ENCODE measurements around the gene ZNF722.
A peak's percentile ranks its signal among the peaks of the same experiment; 100 is the strongest.
"Not testable (repeated sequence)": the region's sequence is repeated elsewhere in the genome, so short reads cannot be mapped to it uniquely, and the experiment has no call there.

ZNF722 gene

DNA sequence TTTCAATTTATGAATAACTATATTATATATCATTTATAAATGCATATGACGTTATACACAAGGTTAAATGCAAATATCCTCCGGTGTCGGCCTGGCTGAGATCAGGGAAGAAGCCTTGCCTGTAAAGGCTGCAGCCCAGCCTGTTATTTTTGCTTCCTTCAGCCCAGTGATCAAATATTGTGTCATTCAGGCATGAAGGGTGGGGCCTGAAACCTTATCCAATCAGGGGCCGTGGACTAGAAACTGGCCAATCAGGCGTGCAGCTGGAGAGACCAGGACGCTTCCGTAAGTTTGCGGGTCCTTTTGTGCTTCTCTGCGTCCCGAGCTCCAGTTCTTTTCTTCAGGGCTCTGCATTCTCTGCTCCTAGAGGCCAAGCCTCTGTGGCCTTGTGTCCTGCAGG is at the start of gene ZNF722:
TSS of gene ZNF722 (plus strand) at position 301 of the 400 bp plus-strand sequence. CDS start 113 bp downstream, outside the sequence.
- DNase-seq: peak; percentile 61

DNA sequence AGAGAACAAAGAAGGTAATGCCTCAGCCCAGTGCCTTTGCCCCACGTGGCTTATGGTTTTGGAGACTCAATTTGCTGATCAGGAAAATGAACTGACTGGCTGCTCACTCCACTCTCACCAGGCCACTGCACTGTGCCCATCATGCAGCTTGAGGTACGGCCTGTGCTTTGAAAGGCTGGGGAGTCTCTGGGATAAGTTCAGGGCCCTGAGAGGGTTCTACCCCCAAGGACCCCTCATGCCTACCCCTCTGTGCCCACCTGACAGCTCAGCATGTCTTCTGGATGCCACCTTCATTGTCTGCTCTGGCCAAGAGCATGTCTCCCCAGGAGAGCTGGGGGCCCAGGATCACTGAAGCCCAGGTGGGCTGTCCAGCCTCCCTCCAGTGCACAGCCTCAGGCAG is 45.5 kb upstream of the ZNF722 start:
- no peak for DNase-seq

DNA sequence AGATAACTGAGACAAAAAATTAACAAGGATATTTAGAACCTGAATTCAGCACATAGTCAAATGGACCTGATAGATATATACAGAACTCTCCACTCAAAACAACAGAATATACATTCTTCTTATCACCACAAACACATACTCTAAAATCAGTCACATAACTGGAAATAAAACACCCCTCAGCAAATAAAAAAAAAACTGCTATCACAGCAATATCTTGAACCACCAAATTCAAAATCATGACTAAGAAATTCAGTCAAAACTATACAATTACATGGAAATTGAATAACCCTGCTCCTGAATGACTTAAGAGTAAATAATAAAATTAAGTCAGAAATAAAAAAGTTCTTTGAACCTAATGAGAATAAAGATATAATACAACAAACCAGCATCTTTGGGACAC is 30.0 kb upstream of the ZNF722 start:
- DNase-seq: no peak

DNA sequence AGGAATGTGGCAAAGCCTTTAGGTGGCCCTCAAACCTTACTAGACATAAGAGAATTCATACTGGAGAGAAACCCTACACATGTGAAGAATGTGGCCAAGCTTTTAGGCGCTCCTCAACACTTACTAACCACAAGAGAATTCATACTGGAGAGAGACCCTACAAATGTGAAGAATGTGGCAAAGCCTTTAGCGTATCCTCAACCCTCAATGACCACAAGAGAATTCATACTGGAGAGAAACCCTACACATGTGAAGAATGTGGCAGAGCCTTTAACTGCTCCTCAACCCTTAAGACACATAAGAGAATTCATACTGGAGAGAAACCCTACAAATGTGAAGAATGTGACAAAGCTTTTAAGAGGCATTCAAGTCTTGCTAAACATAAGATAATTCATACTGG is 16.8 kb downstream of the ZNF722 start:
- not testable (repeated sequence) for DNase-seq

DNA sequence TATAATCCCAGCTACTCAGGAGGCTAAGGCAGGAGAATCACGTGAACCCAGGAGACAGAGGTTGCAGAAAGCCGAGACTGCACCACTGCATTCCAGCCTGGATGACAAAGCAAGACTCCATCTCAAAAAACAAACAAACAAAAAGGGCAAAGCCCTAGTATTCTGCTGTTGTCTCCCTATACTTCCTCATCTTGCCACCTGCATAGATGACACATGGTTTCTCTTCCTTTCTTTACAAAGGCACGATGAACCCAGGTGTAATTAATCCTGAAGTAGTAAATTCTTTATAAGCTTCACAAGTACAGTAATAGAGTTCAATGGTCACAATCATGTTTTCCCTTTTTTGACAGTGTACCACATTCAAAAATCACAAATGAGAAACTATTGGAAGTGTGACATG is 36.7 kb downstream of the ZNF722 start:
- no peak for DNase-seq

DNA sequence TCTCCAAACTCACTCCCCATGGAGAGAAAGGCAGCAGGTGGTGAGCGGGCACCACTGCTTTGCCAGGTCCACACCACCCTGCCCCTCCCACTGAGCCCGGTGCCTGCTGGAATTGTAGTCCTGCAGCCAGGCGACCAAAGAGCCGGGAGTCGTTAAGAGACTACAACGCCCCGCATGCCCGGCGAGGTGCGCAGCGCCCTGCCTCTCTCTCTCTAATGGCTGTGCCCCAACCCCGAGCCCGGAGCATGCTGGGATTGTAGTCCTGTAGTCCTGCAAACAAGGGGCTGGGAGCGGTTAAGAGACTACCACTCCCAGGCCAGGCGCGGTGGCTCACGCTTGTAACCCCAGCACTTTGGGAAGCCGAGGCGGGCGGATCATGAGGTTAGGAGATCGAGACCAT is 38.4 kb downstream of the ZNF722 start:
- DNase-seq: no peak

DNA sequence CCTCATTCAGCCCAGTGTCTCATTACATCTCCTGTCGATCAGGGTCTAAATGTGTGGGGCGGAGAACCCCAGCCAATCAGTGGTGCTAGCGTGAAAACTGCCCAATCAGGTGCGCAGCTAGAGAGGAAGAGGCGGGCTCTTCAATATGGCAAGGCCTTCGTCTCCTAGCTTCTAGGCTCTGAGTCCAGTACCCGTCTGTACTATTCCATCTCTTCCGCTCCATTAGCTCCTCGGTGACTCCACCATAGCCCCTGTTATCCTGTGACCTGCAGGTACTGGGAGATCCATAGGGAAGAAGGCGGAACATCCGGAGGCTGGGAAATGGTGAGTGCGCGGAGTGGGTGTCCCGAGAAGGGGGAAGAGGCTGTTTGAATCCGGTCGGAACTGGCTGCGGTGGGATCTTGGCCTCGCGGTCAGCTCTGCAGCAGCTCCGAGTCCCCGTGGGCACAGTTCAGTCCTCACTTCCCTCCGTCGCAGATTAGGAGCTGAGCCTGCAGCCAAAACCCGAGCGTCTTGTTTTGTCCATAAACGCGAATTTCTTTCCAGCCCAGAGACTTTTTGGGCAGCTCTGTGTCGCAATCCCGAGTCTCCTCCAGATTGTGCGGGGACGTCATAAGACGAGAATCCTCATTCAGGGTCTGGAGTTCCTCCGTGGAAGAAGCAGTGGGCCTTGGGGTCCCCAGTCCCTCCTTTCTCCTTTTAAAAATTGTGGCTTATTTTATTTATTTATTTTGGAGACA is 46.8 kb downstream of the ZNF722 start, which contains the start of gene ZNF727:
TSS of gene ZNF727 (plus strand) at position 134 of the 740 bp plus-strand sequence. CDS start at position 322, 188 bp downstream.
- DNase-seq: peak; percentile 96

DNA sequence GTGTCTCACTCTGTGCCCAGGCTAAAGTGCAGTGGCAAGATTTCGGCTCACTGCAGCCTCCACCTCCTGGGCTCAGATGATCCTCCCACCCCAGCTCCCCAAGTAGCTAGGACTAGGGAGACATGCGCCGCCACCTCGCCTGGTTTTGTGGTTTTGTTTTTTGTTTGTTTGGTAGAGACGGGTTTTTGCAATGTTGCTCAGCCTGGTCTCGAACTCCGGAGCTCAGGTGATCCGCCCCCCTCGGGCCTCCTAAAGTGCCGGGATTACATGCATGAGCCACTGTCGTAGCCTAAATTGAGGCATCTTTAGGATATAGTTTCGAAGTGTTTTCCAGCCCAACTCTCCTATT is 47.4 kb downstream of the ZNF722 start:
- DNase-seq: no peak

Data from SHP77 treated with DMSO at 0.1 percent for 48 hours (cell line).